GM23338 (cell line): ENCODE results near the gene ESR2. TPM values are rescaled to one million over a fixed set of nuclear protein-coding genes. Genes with fewer than 3 reads are reported as not detected.

Experiments
- ATAC-seq: fragments of 200-7000 bp; cut with Tn5 transposase; 3 replicates; pipeline ENCODE4 v1.9.1; 2020
- DNase-seq: peaks from one replicate; pipeline ENCODE4 v3.0.0-alpha.2; 2015; ENCODE audit warnings: low spot score
- H2AFZ ChIP-seq: fragments of 200-600 bp; sonication (generic); 2 replicates; pipeline ENCODE4 v1.8.0; 2016; ENCODE audit warnings: antibody characterized with exemption, mild to moderate bottlenecking, moderate library complexity
- H3F3A ChIP-seq: fragments of 200-600 bp; sonication (generic); replicated peaks from 2 replicates; pipeline ENCODE4 v1.8.0; 2017; ENCODE audit warnings: antibody characterized with exemption, mixed run types, low read depth
- H3K27ac ChIP-seq: fragments of 200-600 bp; sonication (generic); 2 replicates; pipeline ENCODE4 v1.6.1; 2016; ENCODE audit warnings: low read depth
- H3K27me3 ChIP-seq: fragments of 200-600 bp; sonication (generic); 2 replicates; pipeline ENCODE4 v1.8.0; 2016; ENCODE audit warnings: mild to moderate bottlenecking, mixed run types, moderate library complexity; ENCODE audit not compliant: insufficient read depth
- H3K36me3 ChIP-seq: fragments of 200-600 bp; sonication (generic); 2 replicates; pipeline ENCODE4 v1.8.0; 2016; ENCODE audit warnings: mild to moderate bottlenecking; ENCODE audit not compliant: insufficient read depth
- H3K4me1 ChIP-seq: fragments of 200-600 bp; sonication (generic); 2 replicates; pipeline ENCODE4 v1.8.0; 2016; ENCODE audit warnings: mild to moderate bottlenecking, moderate library complexity; ENCODE audit not compliant: insufficient read depth
- H3K4me2 ChIP-seq: fragments of 200-600 bp; sonication (generic); 2 replicates; pipeline ENCODE4 v1.7.1; 2017; ENCODE audit warnings: mixed run types
- H3K4me3 ChIP-seq: fragments of 200-600 bp; sonication (generic); 2 replicates; pipeline ENCODE4 v1.6.1; 2016; ENCODE audit warnings: mixed run types
- H3K79me2 ChIP-seq: fragments of 200-600 bp; sonication (generic); replicated peaks from 2 replicates; pipeline ENCODE4 v1.8.0; 2017; ENCODE audit warnings: mild to moderate bottlenecking; ENCODE audit not compliant: insufficient read depth
- H3K9me2 ChIP-seq: fragments of 200-600 bp; sonication (generic); 2 replicates; pipeline ENCODE4 v1.8.0; 2017; ENCODE audit not compliant: insufficient read depth
- H4K20me1 ChIP-seq: fragments of 200-600 bp; sonication (generic); replicated peaks from 2 replicates; pipeline ENCODE4 v1.8.0; 2017; ENCODE audit warnings: mild to moderate bottlenecking; ENCODE audit not compliant: insufficient read depth
- H3K27ac Mint-ChIP-seq: 2 replicates; pipeline ENCODE4 v1.8.0; 2020; ENCODE audit warnings: inconsistent platforms, mild to moderate bottlenecking, moderate library complexity, mixed read lengths
- H3K27me3 Mint-ChIP-seq: 3 replicates; pipeline ENCODE4 v1.8.0; 2022; ENCODE audit warnings: low read depth, mild to moderate bottlenecking, moderate library complexity, mixed read lengths, inconsistent platforms; ENCODE audit not compliant: insufficient read depth, poor library complexity
- H3K36me3 Mint-ChIP-seq: 3 replicates; pipeline ENCODE4 v1.8.0; 2021; ENCODE audit warnings: low read depth, mild to moderate bottlenecking, inconsistent platforms, moderate library complexity, mixed read lengths
- H3K4me1 Mint-ChIP-seq: 3 replicates; pipeline ENCODE4 v1.8.0; 2020; ENCODE audit warnings: mild to moderate bottlenecking, inconsistent platforms, mixed read lengths
- H3K4me3 Mint-ChIP-seq: 3 replicates; pipeline ENCODE4 v1.8.0; 2021; ENCODE audit warnings: moderate library complexity, mild to moderate bottlenecking, inconsistent platforms, mixed read lengths
- H3K9me3 Mint-ChIP-seq: 3 replicates; pipeline ENCODE4 v1.8.0; 2020; ENCODE audit warnings: moderate library complexity, mild to moderate bottlenecking, inconsistent platforms, mixed read lengths
- CREB1 ChIP-seq: fragments of 250-450 bp; sonication (Bioruptor Pico); IDR thresholded peaks from 2 replicates; pipeline ENCODE4 v1.5.0; 2020; ENCODE audit warnings: low read depth, mild to moderate bottlenecking, moderate library complexity
- EZH2phosphoT487 ChIP-seq: fragments of 200-600 bp; sonication (generic); IDR thresholded peaks from one replicate; pipeline ENCODE4 v1.8.1; 2018; ENCODE audit warnings: antibody characterized with exemption; ENCODE audit not compliant: unreplicated experiment
- JUNB ChIP-seq: IDR thresholded peaks from one replicate; pipeline ENCODE4 v1.6.1; 2016; ENCODE audit warnings: antibody characterized with exemption; ENCODE audit not compliant: unreplicated experiment
- ZNF331 ChIP-seq: fragments of 250-450 bp; sonication (Bioruptor Pico); IDR thresholded peaks from 2 replicates; pipeline ENCODE4 v1.5.0; 2020; ENCODE audit warnings: low read depth, mild to moderate bottlenecking, moderate library complexity
- polyA plus RNA-seq: library from polyadenylated mRNA; unstranded; fragments of >200 nt; fragmentation: Nextera tagmentation; extraction: Ambion mirVana; gene quantifications from 2 replicates; pipeline ENCODE4 v1.2.1, GENCODE V29; 2016
- total RNA-seq: library from RNA; depleted of rRNA; stranded (reverse); fragments of >200 nt; shearing (Covaris generic); gene quantifications from 2 replicates; pipeline ENCODE4 v1.2.3, GENCODE V29; 2014
- TF ChIP-seq, protein P1 (sequence below), 2 experiments: fragments of 200-600 bp in 1 of 2; sonication (generic) in 1 of 2; conservative IDR thresholded peaks; 2 replicates each; pipeline versions ENCODE4 v1.5.1 to v1.6.1; 2016 to 2017; ENCODE audit warnings: antibody characterized with exemption in 2 of 2, low read depth in 2 of 2, mild to moderate bottlenecking in 2 of 2, moderate library complexity in 1 of 2
- TF ChIP-seq, protein P2 (sequence below): fragments of 250-450 bp; sonication (Bioruptor Pico); IDR thresholded peaks from 2 replicates; pipeline ENCODE4 v1.5.0; 2020; ENCODE audit warnings: mild to moderate bottlenecking, moderate library complexity

The ESR2 gene
- total and polyA plus RNA-seq, 2 experiments from 2014 or later = 0.58 to 0.59 TPM

DNA sequence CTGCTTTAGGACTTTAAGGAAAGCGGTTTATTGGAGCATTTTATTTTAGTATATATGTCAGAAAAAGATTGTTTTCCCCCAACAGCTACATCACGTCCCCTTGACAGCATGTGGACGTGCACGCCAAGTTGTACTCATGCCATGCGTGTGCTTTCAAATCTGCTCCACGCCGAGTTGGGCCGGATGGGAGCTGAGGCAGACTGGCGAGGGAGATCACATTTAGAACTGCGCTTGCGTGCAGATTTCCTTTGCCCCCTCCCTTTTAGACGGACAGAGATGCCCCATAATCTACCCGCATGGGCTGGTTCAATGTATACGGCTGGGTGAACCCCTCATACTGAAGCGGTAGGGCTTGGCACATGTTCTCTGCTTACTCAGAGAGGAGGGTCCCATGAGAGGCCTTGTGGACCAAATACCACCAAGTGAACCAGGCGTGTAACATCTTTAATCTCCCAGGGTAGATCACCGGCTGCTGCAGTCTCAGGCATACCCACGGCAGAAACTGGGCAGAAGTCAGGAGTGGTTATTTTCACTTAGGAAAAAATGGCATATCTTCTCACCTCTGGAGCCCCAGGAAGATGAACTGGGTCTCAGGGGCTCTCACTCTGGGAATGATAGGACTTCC, 92.1 kb downstream of the ESR2 start:
- H3K4me1 Mint-ChIP-seq = peaks cover 47% of the 10 kb centered on the region
- Histone ChIP-seq H3K27me3 (no peaks in the 10 kb centered on the region), H3K27ac (no peak overlapping the region), H3K36me3 (no peaks in the 10 kb centered on the region), H3F3A (no peaks in the 10 kb centered on the region), H3K9me2 (no peaks in the 10 kb centered on the region), H3K4me1 (peaks cover 27% of the 10 kb centered on the region), H3K79me2 (peaks cover 30% of the 10 kb centered on the region), H4K20me1 (peaks cover 3% of the 10 kb centered on the region), H3K4me2 (no peak overlapping the region), H3K4me3 (no peak overlapping the region), H2AFZ (no peak overlapping the region)
- no peaks in the 10 kb centered on the region; the same call in 2 of the 3 replicates for H3K9me3 Mint-ChIP-seq
- TF ChIP-seq, protein P1, sequence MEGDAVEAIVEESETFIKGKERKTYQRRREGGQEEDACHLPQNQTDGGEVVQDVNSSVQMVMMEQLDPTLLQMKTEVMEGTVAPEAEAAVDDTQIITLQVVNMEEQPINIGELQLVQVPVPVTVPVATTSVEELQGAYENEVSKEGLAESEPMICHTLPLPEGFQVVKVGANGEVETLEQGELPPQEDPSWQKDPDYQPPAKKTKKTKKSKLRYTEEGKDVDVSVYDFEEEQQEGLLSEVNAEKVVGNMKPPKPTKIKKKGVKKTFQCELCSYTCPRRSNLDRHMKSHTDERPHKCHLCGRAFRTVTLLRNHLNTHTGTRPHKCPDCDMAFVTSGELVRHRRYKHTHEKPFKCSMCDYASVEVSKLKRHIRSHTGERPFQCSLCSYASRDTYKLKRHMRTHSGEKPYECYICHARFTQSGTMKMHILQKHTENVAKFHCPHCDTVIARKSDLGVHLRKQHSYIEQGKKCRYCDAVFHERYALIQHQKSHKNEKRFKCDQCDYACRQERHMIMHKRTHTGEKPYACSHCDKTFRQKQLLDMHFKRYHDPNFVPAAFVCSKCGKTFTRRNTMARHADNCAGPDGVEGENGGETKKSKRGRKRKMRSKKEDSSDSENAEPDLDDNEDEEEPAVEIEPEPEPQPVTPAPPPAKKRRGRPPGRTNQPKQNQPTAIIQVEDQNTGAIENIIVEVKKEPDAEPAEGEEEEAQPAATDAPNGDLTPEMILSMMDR (conservative IDR thresholded peaks at IDR 0.05; ENCODE audit: low read depth in 2 of 2) = no peak
- TF ChIP-seq CREB1 (no peak), ZNF331 (CRISPR knock-in tag) (no peak), JUNB (no peak), EZH2phosphoT487 (no peak)
- TF ChIP-seq, protein P2, sequence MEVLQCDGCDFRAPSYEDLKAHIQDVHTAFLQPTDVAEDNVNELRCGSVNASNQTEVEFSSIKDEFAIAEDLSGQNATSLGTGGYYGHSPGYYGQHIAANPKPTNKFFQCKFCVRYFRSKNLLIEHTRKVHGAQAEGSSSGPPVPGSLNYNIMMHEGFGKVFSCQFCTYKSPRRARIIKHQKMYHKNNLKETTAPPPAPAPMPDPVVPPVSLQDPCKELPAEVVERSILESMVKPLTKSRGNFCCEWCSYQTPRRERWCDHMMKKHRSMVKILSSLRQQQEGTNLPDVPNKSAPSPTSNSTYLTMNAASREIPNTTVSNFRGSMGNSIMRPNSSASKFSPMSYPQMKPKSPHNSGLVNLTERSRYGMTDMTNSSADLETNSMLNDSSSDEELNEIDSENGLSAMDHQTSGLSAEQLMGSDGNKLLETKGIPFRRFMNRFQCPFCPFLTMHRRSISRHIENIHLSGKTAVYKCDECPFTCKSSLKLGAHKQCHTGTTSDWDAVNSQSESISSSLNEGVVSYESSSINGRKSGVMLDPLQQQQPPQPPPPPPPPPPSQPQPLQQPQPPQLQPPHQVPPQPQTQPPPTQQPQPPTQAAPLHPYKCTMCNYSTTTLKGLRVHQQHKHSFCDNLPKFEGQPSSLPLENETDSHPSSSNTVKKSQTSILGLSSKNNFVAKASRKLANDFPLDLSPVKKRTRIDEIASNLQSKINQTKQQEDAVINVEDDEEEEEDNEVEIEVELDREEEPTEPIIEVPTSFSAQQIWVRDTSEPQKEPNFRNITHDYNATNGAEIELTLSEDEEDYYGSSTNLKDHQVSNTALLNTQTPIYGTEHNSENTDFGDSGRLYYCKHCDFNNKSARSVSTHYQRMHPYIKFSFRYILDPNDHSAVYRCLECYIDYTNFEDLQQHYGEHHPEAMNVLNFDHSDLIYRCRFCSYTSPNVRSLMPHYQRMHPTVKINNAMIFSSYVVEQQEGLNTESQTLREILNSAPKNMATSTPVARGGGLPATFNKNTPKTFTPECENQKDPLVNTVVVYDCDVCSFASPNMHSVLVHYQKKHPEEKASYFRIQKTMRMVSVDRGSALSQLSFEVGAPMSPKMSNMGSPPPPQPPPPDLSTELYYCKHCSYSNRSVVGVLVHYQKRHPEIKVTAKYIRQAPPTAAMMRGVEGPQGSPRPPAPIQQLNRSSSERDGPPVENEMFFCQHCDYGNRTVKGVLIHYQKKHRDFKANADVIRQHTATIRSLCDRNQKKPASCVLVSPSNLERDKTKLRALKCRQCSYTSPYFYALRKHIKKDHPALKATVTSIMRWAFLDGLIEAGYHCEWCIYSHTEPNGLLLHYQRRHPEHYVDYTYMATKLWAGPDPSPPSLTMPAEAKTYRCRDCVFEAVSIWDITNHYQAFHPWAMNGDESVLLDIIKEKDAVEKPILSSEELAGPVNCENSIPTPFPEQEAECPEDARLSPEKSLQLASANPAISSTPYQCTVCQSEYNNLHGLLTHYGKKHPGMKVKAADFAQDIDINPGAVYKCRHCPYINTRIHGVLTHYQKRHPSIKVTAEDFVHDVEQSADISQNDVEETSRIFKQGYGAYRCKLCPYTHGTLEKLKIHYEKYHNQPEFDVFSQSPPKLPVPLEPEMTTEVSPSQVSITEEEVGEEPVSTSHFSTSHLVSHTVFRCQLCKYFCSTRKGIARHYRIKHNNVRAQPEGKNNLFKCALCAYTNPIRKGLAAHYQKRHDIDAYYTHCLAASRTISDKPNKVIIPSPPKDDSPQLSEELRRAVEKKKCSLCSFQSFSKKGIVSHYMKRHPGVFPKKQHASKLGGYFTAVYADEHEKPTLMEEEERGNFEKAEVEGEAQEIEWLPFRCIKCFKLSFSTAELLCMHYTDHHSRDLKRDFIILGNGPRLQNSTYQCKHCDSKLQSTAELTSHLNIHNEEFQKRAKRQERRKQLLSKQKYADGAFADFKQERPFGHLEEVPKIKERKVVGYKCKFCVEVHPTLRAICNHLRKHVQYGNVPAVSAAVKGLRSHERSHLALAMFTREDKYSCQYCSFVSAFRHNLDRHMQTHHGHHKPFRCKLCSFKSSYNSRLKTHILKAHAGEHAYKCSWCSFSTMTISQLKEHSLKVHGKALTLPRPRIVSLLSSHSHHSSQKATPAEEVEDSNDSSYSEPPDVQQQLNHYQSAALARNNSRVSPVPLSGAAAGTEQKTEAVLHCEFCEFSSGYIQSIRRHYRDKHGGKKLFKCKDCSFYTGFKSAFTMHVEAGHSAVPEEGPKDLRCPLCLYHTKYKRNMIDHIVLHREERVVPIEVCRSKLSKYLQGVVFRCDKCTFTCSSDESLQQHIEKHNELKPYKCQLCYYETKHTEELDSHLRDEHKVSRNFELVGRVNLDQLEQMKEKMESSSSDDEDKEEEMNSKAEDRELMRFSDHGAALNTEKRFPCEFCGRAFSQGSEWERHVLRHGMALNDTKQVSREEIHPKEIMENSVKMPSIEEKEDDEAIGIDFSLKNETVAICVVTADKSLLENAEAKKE = no peak
- no peaks in the 10 kb centered on the region for H3K36me3 Mint-ChIP-seq
- peaks cover 4% of the 10 kb centered on the region for H3K27me3 Mint-ChIP-seq
- DNase-seq = no peak
- no peak overlapping the region for H3K4me3 Mint-ChIP-seq
- no peak for ATAC-seq
- no peak overlapping the region for H3K27ac Mint-ChIP-seq
